H1 (cell line): ENCODE measurements around the gene SH3GL1. TPM values are rescaled to one million over a fixed set of nuclear protein-coding genes. Genes with fewer than 3 reads are reported as not detected.

Source experiments
- CHD7 ChIP-seq: fragments of 300-600 bp; sonication (generic); IDR thresholded peaks from 2 replicates; pipeline ENCODE4 v1.7.1; 2012; ENCODE audit warnings: low read length, moderate library complexity, mild to moderate bottlenecking, inconsistent platforms; ENCODE audit not compliant: insufficient replicate concordance
- CREB1 ChIP-seq: IDR thresholded peaks from 2 replicates; pipeline ENCODE4 v1.6.1; 2012; ENCODE audit warnings: inconsistent platforms
- E2F6 ChIP-seq: IDR thresholded peaks from 2 replicates; pipeline ENCODE4 v1.6.1; 2012; ENCODE audit warnings: inconsistent platforms
- EZH2 ChIP-seq: fragments of 200-600 bp; sonication (generic); IDR thresholded peaks from 2 replicates; pipeline ENCODE4 v1.7.1; 2012; ENCODE audit warnings: low read depth, mild to moderate bottlenecking, moderate library complexity, low read length, inconsistent platforms; ENCODE audit not compliant: severe bottlenecking
- GTF2F1 ChIP-seq: IDR thresholded peaks from 2 replicates; pipeline ENCODE4 v1.6.1; 2012; ENCODE audit warnings: low read depth, low read length, improper control_type of control experiment, borderline replicate concordance
- KDM4A ChIP-seq: IDR thresholded peaks from one replicate; pipeline ENCODE4 v1.7.1; 2012; ENCODE audit warnings: low read depth, mild to moderate bottlenecking, moderate library complexity, low read length, inconsistent platforms; ENCODE audit not compliant: severe bottlenecking
- RAD21 ChIP-seq, 2 experiments: IDR thresholded peaks in 1 of 2; conservative IDR thresholded peaks in 1 of 2; 2 replicates each; pipeline ENCODE4 v1.6.1; 2011; ENCODE audit warnings: low read depth in 2 of 2, low read length in 2 of 2, improper control_type of control experiment in 1 of 2, inconsistent platforms in 1 of 2, mild to moderate bottlenecking in 1 of 2, moderate library complexity in 1 of 2
- SIX5 ChIP-seq: IDR thresholded peaks from 2 replicates; pipeline ENCODE4 v1.6.1; 2011; ENCODE audit warnings: mild to moderate bottlenecking, low read depth, low read length
- TBP ChIP-seq: IDR thresholded peaks from 2 replicates; pipeline ENCODE4 v1.6.1; 2011; ENCODE audit warnings: low read depth, low read length, improper control_type of control experiment
- polyA plus RNA-seq, 7 experiments: library from polyadenylated mRNA; depleted of rRNA in 3 of 7; stranded (reverse) in 5 of 7; unstranded in 2 of 7; fragments of >200 nt in 5 of 7; fragments of 200-250 nt in 2 of 7; gene quantifications; 1 replicate in 5 of 7; 2 replicates in 1 of 7; 4 replicates in 1 of 7; pipeline versions ENCODE4 v1.2.1 to v1.2.3, GENCODE V29; 2011 to 2013; ENCODE audit warnings: missing spikeins in 2 of 7, mixed read lengths in 2 of 7
- total RNA-seq: library from RNA; stranded (reverse); fragmentation: NEBNext Ultra II Directional; extraction: Animal tissue kit (Norgen Biotek cat#: 25700); gene quantifications from 2 replicates; pipeline ENCODE4 v1.2.1, GENCODE V29; 2021

SH3GL1 gene
- total and polyA plus RNA-seq, 2 of the 8 experiments (the other 6 are each of a cell fraction or from before 2014, with no cell fraction given), result 81.5 to 102 TPM

DNA sequence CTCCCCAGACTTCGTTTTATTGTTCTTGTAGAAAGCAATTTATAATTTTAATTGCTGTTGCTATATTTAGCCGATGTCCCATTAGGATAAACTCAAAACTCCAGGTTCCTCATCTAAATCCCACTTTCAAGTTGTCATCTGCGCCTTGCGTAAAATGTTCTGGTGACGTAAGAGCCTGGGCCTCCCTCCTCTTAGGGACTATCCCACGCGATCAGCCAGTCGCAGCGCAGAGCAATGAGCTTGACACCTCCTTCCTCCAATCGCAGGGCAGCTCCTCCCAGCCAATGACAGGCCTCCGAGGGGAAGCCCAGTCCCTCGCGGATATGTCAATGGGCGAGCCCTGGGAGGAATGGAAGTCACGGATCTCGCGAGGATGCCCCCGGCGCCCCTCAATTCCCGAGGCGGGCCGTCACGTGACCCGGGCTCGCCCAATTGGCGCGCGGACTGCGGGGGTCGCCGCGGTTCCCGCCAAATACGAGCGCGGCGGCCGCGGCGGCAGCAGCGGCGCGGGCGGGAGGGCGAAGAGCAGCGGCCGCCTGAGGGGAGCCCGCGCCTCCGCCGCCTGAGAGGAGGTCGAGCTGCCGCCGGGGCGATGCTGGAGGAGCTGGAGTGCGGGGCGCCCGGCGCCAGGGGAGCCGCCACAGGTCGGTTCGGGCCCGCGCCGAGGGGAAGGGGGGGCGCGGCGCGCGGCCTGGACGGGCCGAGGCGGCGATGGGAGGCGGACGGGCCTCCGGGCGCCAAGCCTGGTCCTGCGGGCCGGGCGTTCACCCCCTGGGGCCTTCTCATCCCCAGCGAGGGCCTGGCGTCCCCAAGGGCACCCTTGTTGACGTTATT lies 2.0 kb upstream of the SH3GL1 start, which contains the start of gene CHAF1A (continued):
- no peak for TF ChIP-seq CHD7
- TF ChIP-seq CREB1, result peak; percentile 90
- TF ChIP-seq GTF2F1, result peak; percentile 78; the same call in 1 of the 2 replicates
- no peak for TF ChIP-seq RAD21 (IDR thresholded peaks at IDR 0.05 in 1 of 2, conservative IDR thresholded peaks at IDR 0.05 in 1 of 2; ENCODE audit: low read depth in 2 of 2, low read length in 2 of 2)
- TF ChIP-seq EZH2, result no peak
- TF ChIP-seq TBP, result peak; percentile 82
- peak; percentile 92 for TF ChIP-seq E2F6
- TF ChIP-seq KDM4A, result peak; percentile 95
- no peak for TF ChIP-seq SIX5
